A673 (cell line): ENCODE data around the gene MPP4. TPM values are rescaled to one million over a fixed set of nuclear protein-coding genes. Genes with fewer than 3 reads are reported as not detected.

Experiments
- BruUV-seq: library from RNA; stranded (reverse); fragments of 400-500 nt; replicated peaks from 2 replicates; lab custom pipeline; 2021; lab: Mats Ljungman, UMichigan
- CTCF ChIA-PET: fragments of 300-600 bp; sonication (Branson Sonifier 250); formaldehyde crosslinking; loops from one replicate; lab custom pipeline; 2022; ENCODE audit warnings: antibody characterized with exemption; lab: Charles Lee
- POLR2A ChIA-PET: fragments of 300-600 bp; sonication (Branson Sonifier 250); formaldehyde crosslinking; loops from one replicate; lab custom pipeline; 2022; ENCODE audit warnings: antibody characterized with exemption; ENCODE audit not compliant: low non-redundant PET; lab: Charles Lee
- DNase-seq: peaks from one replicate; pipeline ENCODE4 v3.0.0-alpha.2; 2015; ENCODE audit warnings: low spot score
- H3K27ac ChIP-seq: fragments of 200-600 bp; sonication (generic); 2 replicates; pipeline ENCODE4 v1.5.1; 2016; ENCODE audit warnings: mixed run types, low read depth, mild to moderate bottlenecking, mixed read lengths, antibody characterized with exemption, low read length; ENCODE audit not compliant: poor library complexity, severe bottlenecking
- H3K27me3 ChIP-seq: fragments of 200-600 bp; sonication (generic); replicated peaks from 2 replicates; pipeline ENCODE4 v1.6.1; 2017; ENCODE audit warnings: mixed run types, low read depth, mild to moderate bottlenecking, mixed read lengths, antibody characterized with exemption, low read length; ENCODE audit not compliant: insufficient read depth, poor library complexity
- H3K36me3 ChIP-seq: fragments of 200-600 bp; sonication (generic); 2 replicates; pipeline ENCODE4 v1.6.1; 2016; ENCODE audit warnings: mixed run types, mild to moderate bottlenecking, mixed read lengths, antibody characterized with exemption, low read length; ENCODE audit not compliant: insufficient read depth, poor library complexity, severe bottlenecking
- H3K4me1 ChIP-seq: fragments of 200-600 bp; sonication (generic); 2 replicates; pipeline ENCODE4 v1.6.1; 2017; ENCODE audit warnings: mixed run types, mild to moderate bottlenecking, mixed read lengths, antibody characterized with exemption, low read length; ENCODE audit not compliant: insufficient read depth, poor library complexity, severe bottlenecking
- H3K4me3 ChIP-seq: fragments of 200-600 bp; sonication (generic); 2 replicates; pipeline ENCODE4 v1.5.1; 2016; ENCODE audit warnings: low read depth, mixed run types, mild to moderate bottlenecking, mixed read lengths, low read length; ENCODE audit not compliant: poor library complexity, severe bottlenecking
- H3K9me3 ChIP-seq: fragments of 200-600 bp; sonication (generic); 2 replicates; pipeline ENCODE4 v1.6.1; 2016; ENCODE audit warnings: mixed run types, low read depth, mild to moderate bottlenecking, mixed read lengths, antibody characterized with exemption, low read length; ENCODE audit not compliant: poor library complexity, severe bottlenecking
- EZH2 ChIP-seq: fragments of 200-600 bp; sonication (generic); IDR thresholded peaks from 2 replicates; pipeline ENCODE4 v1.6.1; 2017; ENCODE audit warnings: borderline replicate concordance, low read depth, mild to moderate bottlenecking, mixed read lengths, antibody characterized with exemption, low read length; ENCODE audit not compliant: poor library complexity, severe bottlenecking
- intact Hi-C: fragments of 100-400 bp; cut with micrococcal nuclease; formaldehyde crosslinking; loops from one replicate; pipeline ENCODE4 v1.10.0; 2022; ENCODE audit not compliant: unreplicated experiment
- total RNA-seq: library from RNA; stranded (reverse); gene quantifications from 2 replicates; pipeline ENCODE4 v1.2.3, GENCODE V29; 2021
- TF ChIP-seq, protein P1 (sequence below): fragments of 300-800, 200-600 bp; sonication (generic); conservative IDR thresholded peaks from 2 replicates; pipeline ENCODE4 v1.5.1; 2017; ENCODE audit warnings: low read depth, mild to moderate bottlenecking, antibody characterized with exemption, low read length, moderate library complexity, mixed read lengths

Gene MPP4
- total RNA-seq, 1 experiment from 2014 or later: 1.6 TPM

DNA sequence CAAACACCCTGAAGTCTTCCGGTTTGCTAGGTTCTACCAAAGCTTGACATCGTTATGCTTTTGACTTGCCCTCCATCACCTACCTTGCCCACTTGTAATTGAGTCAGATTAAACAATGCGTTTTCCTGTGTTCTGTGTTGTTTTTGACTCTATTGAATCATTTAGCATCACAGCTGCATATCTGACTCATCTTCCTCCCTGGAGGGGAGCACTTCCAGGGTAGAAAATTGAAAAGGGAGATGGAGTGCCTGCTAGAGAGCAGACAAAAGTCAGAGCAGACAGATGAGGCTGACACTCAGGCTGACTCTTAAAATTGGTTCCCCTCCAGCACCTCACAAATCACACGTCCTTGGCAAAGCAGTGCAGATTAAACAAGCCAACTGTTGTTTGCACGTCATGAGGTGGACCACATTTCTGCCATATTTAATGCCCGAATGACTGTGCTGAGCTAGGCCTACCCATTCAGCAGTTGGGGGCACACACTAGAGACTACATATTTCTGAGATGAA lies 2.2 kb downstream of the MPP4 start:
- POLR2A ChIA-PET: no interaction called here
- BruUV-seq: TSS peak; percentile 12
- CTCF ChIA-PET: no interaction called here
- intact Hi-C loops: no loop called here
- Histone ChIP-seq H3K27ac (peak overlapping the region; percentile 67), H3K27me3 (no peaks in the 10 kb centered on the region), H3K4me1 (peaks cover 58% of the 10 kb centered on the region), H3K9me3 (no peaks in the 10 kb centered on the region), H3K36me3 (peaks cover 8% of the 10 kb centered on the region), H3K4me3 (no peak overlapping the region)
- TF ChIP-seq, protein P1, sequence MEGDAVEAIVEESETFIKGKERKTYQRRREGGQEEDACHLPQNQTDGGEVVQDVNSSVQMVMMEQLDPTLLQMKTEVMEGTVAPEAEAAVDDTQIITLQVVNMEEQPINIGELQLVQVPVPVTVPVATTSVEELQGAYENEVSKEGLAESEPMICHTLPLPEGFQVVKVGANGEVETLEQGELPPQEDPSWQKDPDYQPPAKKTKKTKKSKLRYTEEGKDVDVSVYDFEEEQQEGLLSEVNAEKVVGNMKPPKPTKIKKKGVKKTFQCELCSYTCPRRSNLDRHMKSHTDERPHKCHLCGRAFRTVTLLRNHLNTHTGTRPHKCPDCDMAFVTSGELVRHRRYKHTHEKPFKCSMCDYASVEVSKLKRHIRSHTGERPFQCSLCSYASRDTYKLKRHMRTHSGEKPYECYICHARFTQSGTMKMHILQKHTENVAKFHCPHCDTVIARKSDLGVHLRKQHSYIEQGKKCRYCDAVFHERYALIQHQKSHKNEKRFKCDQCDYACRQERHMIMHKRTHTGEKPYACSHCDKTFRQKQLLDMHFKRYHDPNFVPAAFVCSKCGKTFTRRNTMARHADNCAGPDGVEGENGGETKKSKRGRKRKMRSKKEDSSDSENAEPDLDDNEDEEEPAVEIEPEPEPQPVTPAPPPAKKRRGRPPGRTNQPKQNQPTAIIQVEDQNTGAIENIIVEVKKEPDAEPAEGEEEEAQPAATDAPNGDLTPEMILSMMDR: no peak
- TF ChIP-seq EZH2: no peak
- DNase-seq: peak; percentile 92

DNA sequence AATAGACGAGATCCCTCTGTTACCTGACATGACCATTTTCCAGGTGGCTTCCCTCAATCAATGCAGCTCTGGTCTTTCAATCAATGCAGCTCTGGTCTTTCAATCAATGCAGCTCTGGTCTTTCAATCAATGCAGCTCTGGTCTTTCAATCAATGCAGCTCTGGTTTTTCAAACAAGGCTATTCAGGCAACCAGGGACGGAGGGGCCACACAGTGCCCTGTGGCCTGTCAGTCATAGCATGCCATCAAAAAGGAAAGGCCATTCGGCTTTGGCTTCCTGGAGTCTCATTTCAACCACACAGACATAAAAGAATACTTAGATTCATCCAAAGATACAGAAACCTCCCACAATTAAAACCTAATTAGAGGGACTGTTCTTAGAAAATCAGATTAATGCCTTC lies 13.3 kb downstream of the MPP4 start:
- Histone ChIP-seq H3K4me3 (no peak overlapping the region), H3K4me1 (no peaks in the 10 kb centered on the region), H3K9me3 (no peaks in the 10 kb centered on the region), H3K27me3 (no peaks in the 10 kb centered on the region), H3K27ac (no peak overlapping the region), H3K36me3 (no peaks in the 10 kb centered on the region)
- no peak for DNase-seq
- CTCF ChIA-PET: interaction anchor here (0.5 to 0.6 kb wide), 2 partner anchors 13 to 234 kb away, joined by 6 to 7 read pairs; partner anchors contain the start of genes STRADB and TRAK2
- POLR2A ChIA-PET: no interaction called here
- no peak for TF ChIP-seq EZH2
- TF ChIP-seq, protein P1: no peak
- intact Hi-C loops: no loop called here
- no TSS peak for BruUV-seq

DNA sequence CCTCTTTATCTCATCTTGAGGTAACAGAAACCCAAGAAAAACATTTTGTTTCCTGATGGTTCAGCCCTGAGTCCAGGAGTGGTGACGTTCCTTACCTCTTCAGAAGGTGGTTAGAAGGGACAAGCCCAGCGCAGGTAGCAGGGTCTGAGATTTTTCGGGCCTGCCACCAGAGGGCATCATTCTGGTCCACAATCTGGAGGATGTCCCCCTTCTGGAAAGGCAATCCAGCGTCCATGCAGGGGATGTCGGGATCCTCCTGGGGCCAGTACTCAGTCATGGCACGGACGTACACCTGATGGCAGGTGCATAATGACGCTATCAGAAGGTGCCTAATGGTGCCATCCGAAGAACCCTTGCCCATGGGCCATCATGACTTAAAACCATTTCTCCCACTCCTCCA lies 17.7 kb downstream of the MPP4 start:
- TF ChIP-seq EZH2: no peak
- TF ChIP-seq, protein P1: peak; percentile 81
- CTCF ChIA-PET: no interaction called here
- Histone ChIP-seq H3K4me3 (no peak overlapping the region), H3K27ac (no peak overlapping the region), H3K27me3 (no peaks in the 10 kb centered on the region), H3K36me3 (no peaks in the 10 kb centered on the region), H3K4me1 (no peaks in the 10 kb centered on the region), H3K9me3 (no peaks in the 10 kb centered on the region)
- POLR2A ChIA-PET: no interaction called here
- no TSS peak for BruUV-seq
- intact Hi-C loops: no loop called here
- peak; percentile 50 for DNase-seq
